Activated gamma-delta T cell treated with Interleukin-2 at 50 U/mL for 16 hours (primary cell): Measurements from ENCODE around the gene VSIG10.
A peak's percentile ranks its signal among the peaks of the same experiment; 100 is the strongest.
"Not testable (repeated sequence)": the region's sequence is repeated elsewhere in the genome, so short reads cannot be mapped to it uniquely, and the experiment has no call there.

Experiments
- DNase-seq: peaks from one replicate; pipeline ENCODE4 v3.0.0-alpha.2; 2020

Gene VSIG10, protein sequence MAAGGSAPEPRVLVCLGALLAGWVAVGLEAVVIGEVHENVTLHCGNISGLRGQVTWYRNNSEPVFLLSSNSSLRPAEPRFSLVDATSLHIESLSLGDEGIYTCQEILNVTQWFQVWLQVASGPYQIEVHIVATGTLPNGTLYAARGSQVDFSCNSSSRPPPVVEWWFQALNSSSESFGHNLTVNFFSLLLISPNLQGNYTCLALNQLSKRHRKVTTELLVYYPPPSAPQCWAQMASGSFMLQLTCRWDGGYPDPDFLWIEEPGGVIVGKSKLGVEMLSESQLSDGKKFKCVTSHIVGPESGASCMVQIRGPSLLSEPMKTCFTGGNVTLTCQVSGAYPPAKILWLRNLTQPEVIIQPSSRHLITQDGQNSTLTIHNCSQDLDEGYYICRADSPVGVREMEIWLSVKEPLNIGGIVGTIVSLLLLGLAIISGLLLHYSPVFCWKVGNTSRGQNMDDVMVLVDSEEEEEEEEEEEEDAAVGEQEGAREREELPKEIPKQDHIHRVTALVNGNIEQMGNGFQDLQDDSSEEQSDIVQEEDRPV

DNA sequence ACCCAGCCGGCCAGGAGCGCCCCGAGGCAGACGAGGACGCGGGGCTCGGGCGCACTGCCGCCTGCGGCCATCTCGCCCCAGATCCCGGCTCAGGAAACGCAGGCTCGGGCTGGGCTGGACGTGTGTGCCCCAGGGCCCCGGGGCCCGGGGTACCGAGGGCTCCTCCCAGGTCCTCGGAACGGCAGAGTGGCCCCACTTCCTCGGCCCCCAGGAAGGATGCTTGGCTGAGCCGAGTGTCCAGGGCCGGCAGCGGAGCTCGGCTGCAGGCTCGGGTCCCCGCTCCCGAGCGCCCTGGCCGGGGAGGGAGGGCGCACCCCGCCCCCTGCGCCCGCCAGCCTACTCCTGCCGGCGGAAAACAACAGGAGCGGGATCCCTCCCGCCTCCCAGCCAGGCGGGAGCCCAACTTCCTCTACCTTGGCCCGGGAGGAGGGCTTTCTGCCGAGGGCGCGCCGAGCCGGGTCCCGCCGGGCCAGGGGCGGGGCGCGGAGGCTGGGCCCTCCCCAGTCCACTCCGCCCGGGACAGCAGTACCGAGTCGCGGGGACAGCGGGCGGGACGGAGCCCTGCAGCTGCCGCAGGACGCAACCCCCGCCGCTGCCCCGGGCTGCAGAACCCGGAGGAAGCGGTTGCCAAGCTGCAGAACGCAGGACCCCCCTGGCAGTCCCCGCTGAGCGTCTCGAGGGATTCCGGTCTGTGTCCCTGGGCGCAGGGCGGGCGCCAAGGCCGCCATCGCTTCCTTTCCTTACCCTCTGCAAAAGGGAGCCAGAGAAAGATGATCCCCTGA lies at the start of gene VSIG10:
TSS of gene VSIG10 (minus strand) at position 411 of the 782 bp plus-strand sequence. CDS start at position 71, 340 bp downstream.
- DNase-seq, result peak; percentile 6

DNA sequence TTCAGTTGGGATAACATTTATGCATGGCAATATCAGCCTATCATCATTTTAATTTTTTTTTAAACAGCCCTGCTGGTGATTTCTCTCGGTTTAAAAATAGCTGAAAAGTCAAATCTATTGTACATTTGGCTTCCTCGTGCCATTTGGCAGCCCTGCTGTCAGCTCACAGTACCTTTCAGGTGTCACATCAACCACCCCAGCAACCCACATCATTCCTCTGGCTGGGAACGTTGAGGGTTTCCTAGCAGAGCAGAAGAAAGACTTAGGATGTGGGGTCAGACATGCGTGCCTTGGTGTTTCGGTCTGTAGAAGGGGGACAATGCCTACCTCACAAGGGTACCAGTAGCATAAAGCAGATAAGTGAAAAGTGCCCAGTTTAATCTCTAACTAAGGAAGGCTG lies 47.9 kb upstream of the VSIG10 start:
- no peak for DNase-seq

DNA sequence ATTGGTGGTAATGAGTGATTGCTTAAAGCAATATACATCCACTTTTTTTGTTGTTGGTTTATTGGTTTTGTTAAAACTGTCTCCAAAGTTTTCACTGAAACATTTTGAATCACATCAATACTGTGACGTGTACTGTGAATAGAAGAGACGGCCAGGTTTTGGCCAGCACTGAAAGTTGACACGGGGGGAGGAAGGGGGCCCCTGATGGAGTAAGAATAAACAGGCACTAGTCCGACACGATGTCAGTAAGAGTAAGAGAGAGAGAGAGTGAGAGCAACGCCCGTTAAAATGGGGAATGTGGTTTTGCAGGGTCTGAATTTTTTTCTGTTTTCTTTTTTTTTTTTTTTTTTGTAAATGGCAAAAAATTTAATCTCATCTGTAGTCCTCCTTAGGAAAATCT lies 46.8 kb upstream of the VSIG10 start:
- DNase-seq, result no peak

DNA sequence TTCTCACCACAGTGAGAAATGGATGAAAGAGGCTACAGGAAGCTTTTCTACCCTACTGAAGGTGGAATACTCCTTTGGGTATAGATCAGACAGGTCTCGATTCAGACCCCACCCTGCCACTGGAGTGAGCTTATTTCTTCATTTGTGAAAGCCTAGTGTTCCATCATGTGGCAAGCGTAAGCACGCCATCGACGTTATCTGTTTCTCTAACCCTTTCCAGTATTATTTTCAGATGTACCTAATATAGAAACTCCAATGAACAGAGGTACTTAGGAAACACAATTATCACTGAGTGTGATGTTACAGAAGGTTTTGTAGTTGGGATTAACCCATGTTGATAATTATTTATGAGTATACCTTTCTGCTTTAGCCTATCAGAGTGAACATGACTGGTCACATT lies 44.5 kb upstream of the VSIG10 start:
- no peak for DNase-seq

DNA sequence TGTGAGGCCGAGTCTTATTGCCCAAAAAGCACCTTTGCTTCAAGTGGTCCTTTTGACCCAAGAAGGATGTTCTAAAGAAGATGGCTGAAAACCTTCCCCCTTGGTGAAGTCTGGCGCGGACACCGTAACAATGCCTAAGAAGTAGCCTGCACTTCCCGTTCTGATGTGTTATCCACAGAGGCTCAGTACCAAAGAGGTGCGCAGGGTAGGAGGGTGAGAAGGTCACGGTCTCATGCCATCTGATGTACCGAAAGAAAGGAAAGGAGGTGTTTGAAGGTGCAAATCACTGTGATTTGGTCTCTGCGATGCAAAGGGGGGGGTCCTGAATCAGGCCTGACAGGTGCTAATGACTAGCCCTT lies 42.0 kb upstream of the VSIG10 start:
- no peak for DNase-seq

DNA sequence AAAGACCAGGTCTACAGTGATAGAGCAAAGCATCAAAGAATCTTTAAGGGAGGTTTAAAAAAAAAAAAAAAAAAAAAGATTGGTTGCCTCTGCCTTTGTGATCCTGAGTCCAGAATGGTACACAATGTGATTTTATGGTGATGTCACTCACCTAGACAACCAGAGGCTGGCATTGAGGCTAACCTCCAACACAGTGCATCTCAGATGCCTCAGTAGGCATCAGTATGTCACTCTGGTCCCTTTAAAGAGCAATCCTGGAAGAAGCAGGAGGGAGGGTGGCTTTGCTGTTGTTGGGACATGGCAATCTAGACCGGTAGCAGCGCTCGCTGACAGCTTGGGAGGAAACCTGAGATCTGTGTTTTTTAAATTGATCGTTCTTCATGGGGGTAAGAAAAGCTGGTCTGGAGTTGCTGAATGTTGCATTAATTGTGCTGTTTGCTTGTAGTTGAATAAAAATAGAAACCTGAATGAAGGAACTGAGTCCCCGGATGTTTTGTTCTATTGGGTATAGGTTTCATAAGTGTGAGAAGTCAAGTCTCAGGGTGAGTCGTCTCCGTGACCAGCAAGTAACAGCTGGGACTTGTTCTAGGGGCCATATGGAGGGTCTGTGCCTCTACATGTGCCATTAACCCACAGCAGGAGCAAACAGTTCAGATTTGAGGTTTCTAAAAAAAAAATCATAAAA lies 41.4 kb upstream of the VSIG10 start:
- DNase-seq, result no peak

DNA sequence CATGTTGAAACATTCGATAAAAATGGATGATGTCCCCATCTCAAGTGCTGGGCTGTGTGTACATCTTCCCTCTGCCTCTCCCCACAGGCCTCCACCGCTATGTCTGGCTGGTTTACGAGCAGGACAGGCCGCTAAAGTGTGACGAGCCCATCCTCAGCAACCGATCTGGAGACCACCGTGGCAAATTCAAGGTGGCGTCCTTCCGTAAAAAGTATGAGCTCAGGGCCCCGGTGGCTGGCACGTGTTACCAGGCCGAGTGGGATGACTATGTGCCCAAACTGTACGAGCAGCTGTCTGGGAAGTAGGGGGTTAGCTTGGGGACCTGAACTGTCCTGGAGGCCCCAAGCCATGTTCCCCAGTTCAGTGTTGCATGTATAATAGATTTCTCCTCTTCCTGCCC lies 40.7 kb upstream of the VSIG10 start:
- no peak for DNase-seq

DNA sequence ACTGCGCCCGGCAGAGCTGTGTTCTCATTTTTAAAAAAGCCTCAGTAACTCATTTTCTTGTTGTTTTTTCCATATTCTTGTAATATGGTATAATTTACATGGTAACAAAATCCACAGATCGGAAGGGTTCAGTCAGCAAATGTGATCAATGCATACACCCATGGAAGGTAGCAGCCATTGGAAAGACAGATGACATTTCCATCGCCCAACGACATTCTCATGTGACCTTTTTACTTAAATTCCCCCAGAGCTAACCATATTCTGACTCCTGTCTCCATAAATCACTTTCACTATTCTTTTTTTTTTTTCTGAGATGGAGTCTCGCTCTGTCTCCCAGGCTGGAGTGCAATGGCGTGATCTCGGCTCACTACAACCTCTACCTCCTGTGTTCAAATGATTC lies 37.0 kb upstream of the VSIG10 start:
- no peak for DNase-seq

DNA sequence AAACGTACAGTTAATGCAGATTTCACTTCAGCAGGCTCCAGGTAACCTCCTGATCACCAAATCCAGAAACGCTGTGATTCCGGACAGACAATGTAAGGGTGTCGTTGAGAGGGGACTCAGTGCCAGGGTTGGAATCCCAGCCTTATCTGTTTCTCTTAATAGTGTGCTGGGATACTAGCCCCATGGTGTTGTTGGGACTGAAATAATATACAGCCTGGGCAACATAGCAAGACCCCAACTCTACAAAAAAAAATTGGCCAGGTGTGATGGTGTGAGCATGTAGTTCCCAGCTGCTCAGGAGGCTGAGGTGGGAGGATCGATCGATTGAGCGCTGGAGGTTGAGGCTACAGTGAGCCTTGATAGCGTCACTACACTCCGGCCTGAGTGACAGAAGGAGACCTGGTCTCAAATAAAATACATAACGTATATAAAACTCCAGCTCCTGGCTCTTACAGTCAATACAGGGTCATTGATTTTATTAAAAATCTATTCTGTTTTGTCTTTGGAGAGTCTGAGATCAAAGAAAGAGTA lies 33.4 kb upstream of the VSIG10 start:
- DNase-seq, result no peak

DNA sequence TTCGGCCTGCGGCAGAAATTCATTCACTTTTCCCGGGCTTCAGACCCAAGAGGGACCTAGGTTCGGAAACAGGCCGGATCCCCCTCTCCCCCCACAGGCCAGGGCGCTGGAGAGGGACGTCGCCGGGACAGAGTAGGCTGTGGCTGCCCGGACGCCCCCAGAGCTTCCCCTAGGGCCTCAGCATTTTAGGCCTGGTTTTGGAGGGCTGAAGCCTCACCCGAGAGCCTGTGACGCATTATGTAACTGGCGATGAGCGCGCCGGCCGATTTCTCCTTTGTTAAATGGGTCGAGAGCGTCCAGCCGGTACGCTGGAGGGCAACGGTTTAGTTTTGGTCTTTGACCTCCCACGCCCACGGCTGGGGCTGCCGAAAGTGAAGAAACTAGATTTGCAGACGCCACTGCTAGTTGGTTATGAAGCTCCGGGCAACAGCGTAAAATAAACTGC lies 32.8 kb upstream of the VSIG10 start:
- DNase-seq, result peak; percentile 16

DNA sequence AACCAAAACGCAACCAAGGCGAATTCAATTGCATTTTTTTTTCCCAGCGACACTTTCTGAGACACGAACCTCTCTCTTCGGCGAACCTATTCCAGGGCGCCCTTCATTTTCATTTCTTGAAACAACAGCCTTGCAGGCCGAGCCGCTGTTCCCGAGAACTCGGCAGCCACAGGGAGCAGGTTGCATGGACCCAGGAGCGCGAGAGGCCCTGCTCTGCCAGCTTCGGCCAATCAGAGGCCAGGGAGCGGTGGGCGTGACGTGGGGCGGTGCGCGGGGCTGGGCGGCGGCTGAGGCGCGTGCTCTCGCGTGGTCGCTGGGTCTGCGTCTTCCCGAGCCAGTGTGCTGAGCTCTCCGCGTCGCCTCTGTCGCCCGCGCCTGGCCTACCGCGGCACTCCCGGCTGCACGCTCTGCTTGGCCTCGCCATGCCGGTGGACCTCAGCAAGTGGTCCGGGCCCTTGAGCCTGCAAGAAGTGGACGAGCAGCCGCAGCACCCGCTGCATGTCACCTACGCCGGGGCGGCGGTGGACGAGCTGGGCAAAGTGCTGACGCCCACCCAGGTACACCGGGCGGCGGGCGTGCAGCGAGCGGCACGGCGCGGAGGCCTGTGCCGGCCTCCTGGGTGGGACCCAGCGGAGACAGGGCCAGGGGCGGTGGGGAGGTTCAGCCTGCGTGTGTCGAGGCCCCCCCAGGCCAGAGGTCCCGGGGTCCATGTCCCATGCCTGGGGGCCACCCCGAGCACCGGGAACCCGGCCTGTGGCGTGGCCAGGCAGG lies 32.2 kb upstream of the VSIG10 start, which contains the start of gene PEBP1:
TSS of gene PEBP1 (plus strand) at position 337 of the 771 bp plus-strand sequence. CDS start at position 423, 86 bp downstream.
- peak; percentile 89 for DNase-seq

DNA sequence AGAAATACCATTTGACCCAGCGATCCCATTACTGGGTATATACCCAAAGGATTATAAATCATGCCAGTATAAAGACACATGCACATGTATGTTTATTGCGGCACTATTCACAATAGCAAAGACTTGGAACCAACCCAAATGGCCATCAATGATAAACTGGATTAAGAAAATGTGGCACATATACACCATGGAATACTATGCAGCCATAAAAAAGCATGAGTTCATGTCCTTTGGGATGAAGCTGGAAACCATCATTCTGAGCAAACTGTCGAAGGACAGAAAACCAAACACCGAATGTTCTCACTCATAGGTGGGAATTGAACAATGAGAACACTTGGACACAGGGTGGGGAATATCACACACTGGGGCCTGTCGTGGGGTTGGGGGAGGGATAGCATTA lies 25.6 kb upstream of the VSIG10 start:
- not testable (repeated sequence) for DNase-seq

DNA sequence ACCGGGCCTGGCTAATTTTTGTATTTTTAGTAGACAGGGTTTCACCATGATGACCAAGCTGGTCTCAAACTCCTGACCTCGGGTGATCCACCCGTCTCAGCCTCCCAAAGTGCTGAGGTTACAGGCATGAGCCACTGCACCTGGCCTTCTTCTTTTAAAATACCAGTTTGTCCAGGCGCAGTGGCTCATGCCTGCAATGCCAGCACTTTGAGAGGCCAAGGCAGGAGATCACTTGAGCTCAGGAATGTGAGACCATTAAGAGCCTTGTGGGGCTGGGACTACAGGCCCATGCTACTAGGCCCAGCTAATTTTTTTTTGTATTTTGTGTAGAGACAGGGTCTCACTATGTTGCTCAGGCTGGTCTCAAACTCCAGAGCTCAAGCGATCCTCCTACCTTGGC lies 24.1 kb upstream of the VSIG10 start:
- DNase-seq, result no peak

DNA sequence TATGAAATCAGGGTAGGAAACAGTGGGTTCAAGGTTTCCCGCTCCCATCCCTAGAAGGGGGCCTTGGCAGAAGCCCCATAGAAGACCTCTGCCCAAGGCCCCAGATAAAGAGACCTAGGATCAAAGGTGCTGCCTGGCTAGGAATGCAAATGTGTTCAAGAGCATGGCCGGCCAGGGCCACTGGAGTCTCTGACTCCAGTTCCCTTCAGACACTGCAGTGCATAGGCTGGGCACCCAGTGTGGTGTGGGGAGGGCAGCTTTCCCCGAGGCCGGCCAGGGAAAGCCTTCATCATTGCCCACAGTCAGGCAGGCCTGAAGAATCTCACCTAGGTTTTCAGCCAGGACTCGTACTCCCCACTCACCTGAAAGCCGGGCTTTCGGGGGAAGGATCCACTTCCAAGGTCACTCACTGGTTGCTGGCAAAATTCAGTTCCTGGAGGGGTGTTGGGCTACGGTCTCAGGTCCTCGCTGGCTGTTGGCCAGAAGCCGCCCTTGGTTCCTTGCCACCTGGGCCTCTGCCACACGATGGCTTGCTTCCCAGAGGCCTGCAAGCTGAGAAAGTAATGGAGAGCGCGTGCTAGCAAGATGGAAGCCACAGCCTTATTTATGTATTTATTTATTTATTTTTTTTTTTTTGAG lies 22.4 kb upstream of the VSIG10 start:
- DNase-seq, result no peak

DNA sequence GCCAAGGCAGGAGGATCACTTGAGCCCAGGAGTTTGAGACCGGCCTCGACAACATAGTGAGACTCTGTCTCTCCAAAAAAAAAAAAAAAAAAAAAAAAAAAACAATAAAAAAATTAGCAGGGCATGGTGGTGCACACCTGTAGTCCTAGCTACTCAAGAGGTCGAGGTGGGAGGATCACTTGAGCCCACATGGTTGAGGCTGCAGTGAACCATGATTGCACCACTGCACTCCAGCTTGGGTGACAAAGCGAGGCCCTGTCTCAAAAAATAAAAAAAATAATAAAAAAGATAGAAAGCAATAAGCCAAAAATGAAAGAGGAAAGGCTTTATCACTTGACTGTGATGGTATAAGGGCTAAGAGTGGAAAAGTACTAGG lies 21.9 kb upstream of the VSIG10 start:
- DNase-seq, result no peak

DNA sequence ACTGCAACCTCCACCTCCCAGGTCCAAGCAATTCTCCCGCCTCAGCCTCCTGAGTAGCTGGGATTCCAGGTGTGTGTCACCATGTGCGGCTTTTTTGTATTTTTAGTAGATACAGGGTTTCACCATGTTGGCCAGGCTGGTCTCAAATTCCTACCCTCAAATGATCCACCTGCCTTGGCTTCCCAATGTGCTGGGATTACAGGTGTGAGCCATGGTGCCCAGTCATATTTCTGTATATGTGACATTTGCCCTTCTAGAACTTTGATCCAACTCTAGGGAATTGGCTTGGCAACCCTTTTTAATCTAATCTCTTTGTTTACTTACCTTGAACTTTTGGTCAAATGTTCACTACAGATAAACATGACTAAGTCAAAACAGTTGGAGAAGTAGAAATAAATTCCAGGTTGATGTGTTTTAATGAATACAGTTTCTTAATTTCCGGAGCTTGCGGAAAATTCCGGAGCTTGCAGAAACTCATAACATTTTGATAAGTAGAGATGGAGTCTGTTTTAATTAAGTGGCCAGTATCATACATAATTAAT lies 20.6 kb upstream of the VSIG10 start:
- DNase-seq, result no peak

DNA sequence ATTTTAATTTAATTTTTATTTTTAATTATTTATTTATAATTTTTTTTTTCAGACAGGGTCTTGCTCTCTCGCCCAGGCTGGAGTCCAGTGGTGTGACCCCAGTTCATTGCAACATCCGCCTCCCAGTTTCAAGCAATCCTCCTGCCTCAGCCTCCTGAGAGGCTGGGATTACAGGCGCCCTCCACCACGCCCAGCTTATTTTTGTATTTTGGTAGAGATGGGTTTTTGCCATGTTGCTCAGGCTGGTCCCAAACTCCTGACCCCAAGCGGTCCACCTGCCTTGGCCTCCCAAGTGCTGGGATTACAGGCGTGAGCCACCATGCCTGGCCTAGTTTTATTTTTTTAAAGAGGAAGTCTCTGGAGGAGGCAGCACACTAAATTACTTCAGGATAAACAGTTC lies 18.5 kb upstream of the VSIG10 start:
- no peak for DNase-seq

DNA sequence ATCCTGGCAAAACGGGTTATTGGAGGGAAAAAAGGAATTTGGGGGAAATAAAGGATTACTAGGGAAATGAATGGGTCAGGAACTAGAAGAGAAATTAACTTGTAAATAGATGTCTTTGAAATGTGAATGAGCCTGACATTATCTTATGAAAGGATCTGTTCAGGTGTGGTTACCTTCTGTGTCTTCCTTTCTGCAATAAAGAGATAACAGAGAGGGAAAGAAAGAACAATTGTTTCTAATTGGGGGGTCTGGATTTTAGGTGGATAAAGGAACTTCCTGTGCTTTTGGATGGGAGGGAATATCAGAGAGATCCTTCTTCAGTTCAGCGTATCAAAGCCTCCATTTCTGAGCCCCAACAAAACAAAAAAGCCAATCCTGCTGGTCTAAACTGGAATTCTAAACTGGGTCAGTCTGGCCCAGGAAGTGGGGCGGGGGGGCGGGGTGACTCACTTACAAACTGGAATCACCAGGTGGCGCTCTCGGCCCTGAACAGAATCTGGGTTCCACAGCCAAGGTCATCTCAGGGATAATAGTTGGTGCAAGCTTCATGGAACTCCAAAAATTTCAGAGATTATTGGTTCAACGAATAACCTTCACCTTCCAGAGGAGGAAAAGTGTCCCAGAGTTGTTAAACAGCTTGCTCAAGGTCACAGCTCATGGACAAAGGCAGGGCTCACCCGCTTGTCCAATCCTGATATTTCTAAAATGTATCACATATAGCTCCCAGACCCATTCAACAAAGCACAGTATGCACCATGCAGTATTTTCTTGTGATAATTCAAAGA lies 17.0 kb upstream of the VSIG10 start:
- peak; percentile 56 for DNase-seq

DNA sequence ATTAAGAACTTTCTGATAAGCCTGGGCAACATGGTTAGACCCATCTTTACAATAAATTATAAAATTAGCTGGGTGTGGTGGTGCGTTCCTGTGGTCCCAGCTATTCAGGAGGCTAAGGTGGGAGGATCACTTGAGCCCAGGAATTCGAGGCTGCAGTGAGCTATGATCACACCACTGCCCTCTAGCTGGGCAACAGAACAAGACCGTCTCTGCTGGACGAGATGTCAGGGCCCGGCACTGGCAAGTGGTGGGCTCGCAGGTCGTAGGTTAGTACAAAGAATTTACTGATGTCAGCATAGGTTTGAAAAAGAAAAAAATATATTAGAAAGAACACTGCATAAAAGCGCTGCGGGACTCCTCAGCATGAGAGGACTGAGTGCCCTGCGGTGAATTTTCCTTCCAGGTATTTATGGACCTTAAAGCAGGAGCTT lies 15.7 kb upstream of the VSIG10 start:
- DNase-seq, result no peak

DNA sequence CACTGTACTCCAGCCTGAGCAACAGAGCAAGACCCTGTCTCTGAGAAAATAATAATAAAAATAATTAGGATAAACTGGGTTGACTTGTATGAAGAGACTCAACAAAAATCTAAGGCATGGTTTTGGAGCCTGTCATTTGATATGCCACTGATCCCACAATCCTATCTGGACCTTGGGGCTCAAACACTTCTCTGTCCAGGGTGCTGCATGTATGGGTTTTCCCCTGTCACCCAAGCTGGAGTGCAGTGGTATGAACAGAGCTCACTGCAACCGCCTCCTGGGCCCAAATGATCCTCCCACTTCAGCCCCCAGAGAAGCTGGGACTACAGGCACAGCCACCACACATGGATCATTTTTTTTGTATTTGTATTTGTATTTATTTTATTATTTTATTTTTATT lies 5.3 kb upstream of the VSIG10 start:
- no peak for DNase-seq

DNA sequence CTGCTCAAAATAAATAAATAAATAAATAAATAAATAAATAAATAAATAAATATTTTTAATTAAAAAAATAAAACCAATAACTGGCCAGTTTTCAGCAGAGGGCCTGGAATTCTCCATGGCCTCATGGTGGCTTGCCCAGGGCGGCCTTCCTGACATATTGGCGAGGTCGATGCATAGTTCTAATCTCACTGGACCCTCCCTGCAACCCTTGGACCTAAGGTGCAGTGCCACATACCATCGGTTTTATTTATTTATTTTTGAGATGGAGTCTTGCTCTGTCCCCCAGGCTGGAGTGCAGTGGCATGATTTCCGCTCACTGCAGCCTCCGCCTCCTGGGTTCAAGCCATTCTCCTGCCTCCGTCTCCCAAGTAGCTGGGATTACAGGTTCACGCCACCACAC lies 3.9 kb upstream of the VSIG10 start:
- DNase-seq, result no peak
